SJCRH30 (cell line): ENCODE data around the gene DNAJC4. TPM values are rescaled to one million over a fixed set of nuclear protein-coding genes. Genes with fewer than 3 reads are reported as not detected.

Source experiments
- DNase-seq, 2 experiments: peaks; one replicate each; pipeline ENCODE4 v3.0.0-alpha.2; 2015 to 2020
- H3K27ac ChIP-seq: fragments of 250-450 bp; sonication (Bioruptor Pico); 2 replicates; pipeline ENCODE4 v1.5.1; 2020; ENCODE audit warnings: mild to moderate bottlenecking, moderate library complexity
- H3K27me3 ChIP-seq: fragments of 250-450 bp; sonication (Bioruptor Pico); 2 replicates; pipeline ENCODE4 v1.5.1; 2020; ENCODE audit warnings: mild to moderate bottlenecking, moderate library complexity
- H3K36me3 ChIP-seq: fragments of 250-450 bp; sonication (Bioruptor Pico); 2 replicates; pipeline ENCODE4 v1.5.1; 2020; ENCODE audit warnings: mild to moderate bottlenecking, moderate library complexity
- H3K4me1 ChIP-seq: fragments of 250-450 bp; sonication (Bioruptor Pico); 2 replicates; pipeline ENCODE4 v1.5.1; 2020; ENCODE audit warnings: mild to moderate bottlenecking, moderate library complexity
- H3K4me3 ChIP-seq: fragments of 250-450 bp; sonication (Bioruptor Pico); 2 replicates; pipeline ENCODE4 v1.5.1; 2020; ENCODE audit warnings: mild to moderate bottlenecking, moderate library complexity
- H3K9me3 ChIP-seq: fragments of 250-450 bp; sonication (Bioruptor Pico); replicated peaks from 2 replicates; pipeline ENCODE4 v1.5.1; 2020; ENCODE audit warnings: mild to moderate bottlenecking, moderate library complexity
- total RNA-seq: library from RNA; depleted of rRNA; stranded (reverse); fragments of >200 nt; shearing (Covaris generic); gene quantifications from 2 replicates; pipeline ENCODE4 v1.2.3, GENCODE V29; 2014

Gene DNAJC4
- total RNA-seq, 1 experiment from 2014 or later = 5.3 TPM

GRCh38 chr11:64231546-64231945, 1.2 kb downstream of the DNAJC4 start:
- Histone ChIP-seq H3K36me3 (peaks cover 2% of the 10 kb centered on the region; the same call in 1 of the 2 replicates), H3K27me3 (no peaks in the 10 kb centered on the region), H3K9me3 (no peaks in the 10 kb centered on the region), H3K4me1 (no peaks in the 10 kb centered on the region; the same call in 1 of the 2 replicates), H3K27ac (no peak overlapping the region), H3K4me3 (no peak overlapping the region)
- DNase-seq = no peak

DNA sequence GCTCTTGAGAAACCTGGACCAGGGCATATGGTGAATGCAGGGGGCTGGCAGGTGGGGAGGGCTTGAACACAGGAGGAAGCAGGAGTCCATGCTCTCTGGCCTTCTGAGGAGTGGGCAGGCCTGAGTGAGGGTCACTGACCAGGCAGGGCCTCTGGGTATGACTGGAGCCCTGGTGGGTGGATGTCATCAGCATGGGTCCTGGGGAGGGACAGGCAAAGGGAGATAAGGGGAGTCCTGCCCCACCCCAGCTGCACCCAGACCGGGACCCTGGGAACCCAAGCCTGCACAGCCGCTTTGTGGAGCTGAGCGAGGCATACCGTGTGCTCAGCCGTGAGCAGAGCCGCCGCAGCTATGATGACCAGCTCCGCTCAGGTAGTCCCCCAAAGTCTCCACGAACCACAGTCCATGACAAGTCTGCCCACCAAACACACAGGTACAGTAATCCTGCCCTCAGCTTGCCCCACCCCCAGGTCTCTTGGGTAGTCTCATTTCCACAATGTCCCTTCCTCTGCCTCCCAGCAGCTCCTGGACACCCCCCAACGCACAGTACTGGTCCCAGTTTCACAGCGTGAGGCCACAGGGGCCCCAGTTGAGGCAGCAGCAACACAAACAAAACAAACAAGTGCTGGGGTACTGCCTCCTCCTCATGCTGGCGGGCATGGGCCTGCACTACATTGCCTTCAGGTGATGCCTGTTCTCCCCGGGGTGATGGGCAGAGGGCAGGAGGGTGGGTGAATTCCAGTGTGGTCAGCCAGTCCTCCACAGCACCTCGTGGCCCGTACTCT, 2.0 kb downstream of the DNAJC4 start:
- H3K36me3 ChIP-seq = peaks cover 2% of the 10 kb centered on the region; the same call in 1 of the 2 replicates
- DNase-seq = no peak
- no peaks in the 10 kb centered on the region; the same call in 1 of the 2 replicates for H3K4me1 ChIP-seq
- no peaks in the 10 kb centered on the region for H3K27me3 ChIP-seq
- no peak overlapping the region for H3K4me3 ChIP-seq
- no peaks in the 10 kb centered on the region for H3K9me3 ChIP-seq
- no peak overlapping the region for H3K27ac ChIP-seq

GRCh38 chr11:64232967-64233315, 2.6 kb downstream of the DNAJC4 start:
- H3K4me3 ChIP-seq = no peak overlapping the region
- no peaks in the 10 kb centered on the region for H3K27me3 ChIP-seq
- no peaks in the 10 kb centered on the region for H3K9me3 ChIP-seq
- DNase-seq = no peak
- H3K27ac ChIP-seq = no peak overlapping the region
- peaks cover 2% of the 10 kb centered on the region; the same call in 1 of the 2 replicates for H3K36me3 ChIP-seq
- no peaks in the 10 kb centered on the region; the same call in 1 of the 2 replicates for H3K4me1 ChIP-seq

GRCh38 chr11:64233913-64234586, 3.7 kb downstream of the DNAJC4 start, which contains the start of gene VEGFB:
VEGFB (plus strand) TSS chr11:64234584; CDS start chr11:64234834, 250 bp downstream.
- no peaks in the 10 kb centered on the region for H3K9me3 ChIP-seq
- no peak within 1 kb of the TSS for H3K27ac ChIP-seq
- peak; percentile 68 to 76 for DNase-seq
- peak within 1 kb of the TSS; percentile 76 for H3K4me3 ChIP-seq
- no peaks in the 10 kb centered on the region for H3K27me3 ChIP-seq
- H3K36me3 ChIP-seq = peaks cover 2% of the 10 kb centered on the region; the same call in 1 of the 2 replicates
- H3K4me1 ChIP-seq = no peaks in the 10 kb centered on the region; the same call in 1 of the 2 replicates

DNA sequence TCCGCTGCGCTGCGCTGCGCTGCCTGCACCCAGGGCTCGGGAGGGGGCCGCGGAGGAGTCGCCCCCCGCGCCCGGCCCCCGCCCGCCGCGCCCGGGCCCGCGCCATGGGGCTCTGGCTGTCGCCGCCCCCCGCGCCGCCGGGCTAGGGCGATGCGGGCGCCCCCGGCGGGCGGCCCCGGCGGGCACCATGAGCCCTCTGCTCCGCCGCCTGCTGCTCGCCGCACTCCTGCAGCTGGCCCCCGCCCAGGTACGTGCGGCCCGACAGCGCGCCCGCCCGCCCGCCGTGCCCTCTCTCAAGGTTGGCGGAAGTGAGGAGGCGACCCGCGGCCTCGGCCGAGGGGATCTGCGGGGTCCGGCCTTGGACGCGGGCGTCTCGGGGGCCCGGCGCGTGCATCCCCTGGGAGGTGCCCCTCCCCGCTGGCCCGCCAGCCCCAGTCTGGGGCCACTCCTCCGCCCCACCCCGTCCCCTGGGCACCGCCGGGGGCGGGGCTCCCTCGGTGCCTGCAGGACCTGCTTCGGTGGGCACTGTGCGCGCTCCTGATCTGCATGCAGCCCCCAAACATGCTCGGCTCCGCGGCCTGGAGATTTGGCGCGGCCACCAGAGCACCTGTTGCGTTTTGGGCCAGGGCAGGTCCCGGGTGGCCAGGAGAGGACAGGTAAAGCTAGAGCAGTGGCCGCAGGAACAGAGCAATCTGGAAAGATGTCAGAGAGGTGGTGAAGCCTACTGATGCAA, 4.5 kb downstream of the DNAJC4 start:
- no peaks in the 10 kb centered on the region for H3K9me3 ChIP-seq
- H3K36me3 ChIP-seq = peaks cover 2% of the 10 kb centered on the region; the same call in 1 of the 2 replicates
- H3K27me3 ChIP-seq = no peaks in the 10 kb centered on the region
- peak; percentile 44 to 52 for DNase-seq
- peak overlapping the region; percentile 76 for H3K4me3 ChIP-seq
- H3K27ac ChIP-seq = no peak overlapping the region
- peaks cover 2% of the 10 kb centered on the region for H3K4me1 ChIP-seq

GRCh38 chr11:64235437-64236161, 5.3 kb downstream of the DNAJC4 start:
- H3K4me1 ChIP-seq = peaks cover 7% of the 10 kb centered on the region
- H3K4me3 ChIP-seq = peak overlapping the region; percentile 76
- peaks cover 2% of the 10 kb centered on the region; the same call in 1 of the 2 replicates for H3K36me3 ChIP-seq
- no peak overlapping the region for H3K27ac ChIP-seq
- H3K27me3 ChIP-seq = no peaks in the 10 kb centered on the region
- no peaks in the 10 kb centered on the region for H3K9me3 ChIP-seq
- DNase-seq = no peak

DNA sequence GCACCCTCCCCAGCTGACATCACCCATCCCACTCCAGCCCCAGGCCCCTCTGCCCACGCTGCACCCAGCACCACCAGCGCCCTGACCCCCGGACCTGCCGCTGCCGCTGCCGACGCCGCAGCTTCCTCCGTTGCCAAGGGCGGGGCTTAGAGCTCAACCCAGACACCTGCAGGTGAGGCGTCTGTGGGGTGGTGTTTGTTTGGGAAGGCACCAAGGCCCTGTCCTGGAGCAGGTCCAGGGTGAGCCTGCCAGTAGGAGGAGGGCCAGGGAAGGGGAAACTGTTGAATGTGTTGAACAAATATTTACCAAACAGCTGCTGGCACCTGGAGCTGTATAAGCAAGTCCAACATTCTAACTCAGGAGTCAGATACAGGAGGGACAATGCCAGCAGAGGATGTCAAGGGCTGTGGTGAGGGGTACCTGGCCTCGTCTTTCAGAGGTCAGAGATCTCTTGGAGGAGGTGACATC, 7.2 kb downstream of the DNAJC4 start:
- Histone ChIP-seq H3K4me1 (peaks cover 8% of the 10 kb centered on the region), H3K4me3 (no peak overlapping the region), H3K27ac (no peak overlapping the region), H3K27me3 (no peaks in the 10 kb centered on the region), H3K9me3 (no peaks in the 10 kb centered on the region), H3K36me3 (peaks cover 3% of the 10 kb centered on the region; the same call in 1 of the 2 replicates)
- no peak for DNase-seq

DNA sequence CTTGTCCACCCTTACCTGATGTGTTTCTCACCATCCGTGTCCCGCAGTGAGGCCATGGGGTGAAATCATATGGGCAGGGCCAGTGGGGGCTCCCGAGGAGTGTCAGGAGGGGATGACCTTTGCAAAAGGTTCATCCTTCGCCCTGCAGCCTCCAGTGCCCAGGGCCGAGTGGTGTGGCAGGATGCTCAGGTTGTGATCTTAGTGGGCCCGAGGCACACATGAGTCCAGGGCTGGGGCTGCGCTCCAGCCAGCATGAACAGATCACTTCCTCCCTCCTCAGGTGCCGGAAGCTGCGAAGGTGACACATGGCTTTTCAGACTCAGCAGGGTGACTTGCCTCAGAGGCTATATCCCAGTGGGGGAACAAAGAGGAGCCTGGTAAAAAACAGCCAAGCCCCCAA, 7.7 kb downstream of the DNAJC4 start:
- no peaks in the 10 kb centered on the region for H3K9me3 ChIP-seq
- H3K27ac ChIP-seq = no peak overlapping the region
- H3K4me1 ChIP-seq = peaks cover 13% of the 10 kb centered on the region

DNA sequence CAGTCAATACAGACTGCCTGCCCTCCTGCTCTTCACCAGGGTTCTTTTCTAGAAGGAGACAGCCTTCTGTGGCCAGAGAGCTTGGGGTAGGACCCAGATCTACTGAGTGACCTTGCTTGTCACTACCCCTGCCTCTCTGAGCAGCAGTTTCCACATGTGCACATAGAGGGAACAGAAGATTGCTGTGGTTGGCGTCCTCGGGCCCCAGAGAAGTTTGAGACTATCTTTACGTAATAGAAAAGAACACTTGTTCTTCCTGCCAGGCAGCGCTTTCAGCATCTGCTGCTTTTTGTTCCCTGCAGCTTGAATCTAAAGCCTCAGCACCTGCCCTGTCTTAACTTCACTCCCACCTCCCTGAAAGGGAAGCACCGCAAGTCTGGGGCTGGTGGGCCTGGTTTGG, 8.7 kb downstream of the DNAJC4 start:
- Histone ChIP-seq H3K36me3 (peaks cover 16% of the 10 kb centered on the region), H3K27ac (no peak overlapping the region), H3K4me1 (peaks cover 21% of the 10 kb centered on the region), H3K4me3 (no peak overlapping the region), H3K27me3 (no peaks in the 10 kb centered on the region), H3K9me3 (no peaks in the 10 kb centered on the region)
- no peak for DNase-seq

More for the DNA sequence above, 7.7 kb downstream of the DNAJC4 start:
- no peak for DNase-seq
- H3K36me3 ChIP-seq = peaks cover 8% of the 10 kb centered on the region
- no peak overlapping the region for H3K4me3 ChIP-seq
- no peaks in the 10 kb centered on the region for H3K27me3 ChIP-seq

GRCh38 chr11:64239662-64240434, 9.5 kb downstream of the DNAJC4 start:
- Histone ChIP-seq H3K27me3 (no peaks in the 10 kb centered on the region), H3K4me3 (peak overlapping the region; percentile 86), H3K27ac (peak overlapping the region; percentile 70), H3K4me1 (peaks cover 21% of the 10 kb centered on the region), H3K36me3 (peaks cover 20% of the 10 kb centered on the region), H3K9me3 (no peaks in the 10 kb centered on the region)
- DNase-seq = no peak

DNA sequence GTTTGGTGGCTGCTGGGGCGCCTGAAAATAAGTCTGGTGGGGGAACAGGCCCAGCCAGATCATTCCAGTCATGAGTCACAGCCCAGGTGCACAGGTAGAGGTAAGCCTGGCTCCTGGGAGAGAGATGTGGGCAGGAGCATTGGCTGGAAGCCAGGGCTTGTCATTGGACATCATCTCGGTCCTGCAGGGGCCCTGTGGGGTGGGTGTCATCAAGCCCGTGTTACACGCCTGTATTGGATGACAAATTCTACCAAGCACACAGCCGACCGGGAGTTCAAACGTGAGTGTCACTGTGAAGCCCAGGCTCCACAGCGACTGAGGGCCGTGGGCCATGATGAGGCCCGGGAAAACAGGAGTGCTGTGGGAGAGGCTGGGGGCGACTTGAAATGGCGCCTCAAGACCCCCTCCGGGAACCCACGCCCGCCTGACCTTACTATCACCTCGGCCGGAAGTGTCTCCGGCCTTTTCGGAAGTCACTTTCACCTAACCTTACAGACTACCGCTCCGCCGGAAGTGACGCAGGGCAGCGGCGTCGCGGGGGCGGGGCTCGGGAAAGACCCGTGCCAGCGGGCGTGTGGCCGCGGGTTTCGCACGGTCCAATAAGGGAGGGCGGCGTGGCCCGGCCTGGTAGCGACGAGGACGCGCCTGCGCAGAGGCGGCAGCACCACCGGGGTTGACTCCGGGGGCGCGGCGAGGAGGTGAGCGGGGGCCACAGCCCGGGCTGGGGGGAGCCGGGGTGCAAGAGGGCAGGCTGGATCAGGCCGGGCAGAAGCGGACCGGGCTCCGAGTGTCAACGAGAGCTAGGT, 10.3 kb downstream of the DNAJC4 start, which contains the start of gene FKBP2:
FKBP2 (plus strand) TSS at position 661 of the 806 bp plus-strand sequence. CDS start 1,293 bp downstream, outside the sequence.
- Histone ChIP-seq H3K27ac (peak within 1 kb of the TSS; percentile 79), H3K4me1 (peaks cover 21% of the 10 kb centered on the region), H3K36me3 (peaks cover 28% of the 10 kb centered on the region), H3K27me3 (no peaks in the 10 kb centered on the region), H3K9me3 (no peaks in the 10 kb centered on the region), H3K4me3 (peak within 1 kb of the TSS; percentile 86)
- DNase-seq = peak; percentile 96

DNA sequence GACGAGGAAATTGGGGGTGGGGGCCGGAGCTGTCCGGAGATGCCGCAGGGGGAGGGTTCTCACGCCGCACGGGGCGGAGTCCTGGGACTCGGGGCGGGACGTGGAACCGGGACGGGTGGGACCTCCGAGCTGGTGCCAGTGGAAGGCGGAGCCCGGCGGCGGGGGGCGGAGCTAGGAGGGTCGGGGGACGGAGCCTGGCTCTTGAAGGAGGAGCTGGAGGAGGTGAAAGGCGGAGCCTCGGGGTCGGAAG, 10.8 kb downstream of the DNAJC4 start:
- Histone ChIP-seq H3K27me3 (no peaks in the 10 kb centered on the region), H3K36me3 (peaks cover 30% of the 10 kb centered on the region), H3K27ac (peak overlapping the region; percentile 70), H3K9me3 (no peaks in the 10 kb centered on the region), H3K4me3 (peak overlapping the region; percentile 86), H3K4me1 (peaks cover 21% of the 10 kb centered on the region)
- peak in 1 of 2 experiments; percentile 99 for DNase-seq
